Epithelial cell of proximal tubule (primary cell): ENCODE results near the gene MRPL52. TPM values are rescaled to one million over a fixed set of nuclear protein-coding genes. Genes with fewer than 3 reads are reported as not detected.
"Not testable (repeated sequence)": the region's sequence is repeated elsewhere in the genome, so short reads cannot be mapped to it uniquely, and the experiment has no call there.

Source experiments
- DNase-seq: peaks from one replicate; pipeline ENCODE4 v3.0.0-alpha.2; 2011; ENCODE audit warnings: low read depth
- H3K4me3 ChIP-seq: 2 replicates; pipeline ENCODE4 v1.5.1; 2011; ENCODE audit warnings: low read depth, mild to moderate bottlenecking, low read length
- CTCF ChIP-seq: conservative IDR thresholded peaks from 2 replicates; pipeline ENCODE4 v1.5.1; 2012; ENCODE audit warnings: low read depth, mild to moderate bottlenecking, low read length
- total RNA-seq: library from RNA; depleted of rRNA; stranded (reverse); fragments of >200 nt; gene quantifications from 2 replicates; pipeline ENCODE4 v1.2.3, GENCODE V29; 2015

Gene MRPL52
- total RNA-seq, 1 donor from 2014 or later, result 224 TPM

GRCh38 chr14:22820731-22821130 is 9.0 kb upstream of the MRPL52 start:
- no peak overlapping the region for H3K4me3 ChIP-seq
- TF ChIP-seq CTCF, result no peak
- DNase-seq, result no peak

GRCh38 chr14:22821193-22822015 is 8.3 kb upstream of the MRPL52 start:
- DNase-seq, result no peak
- no peak for TF ChIP-seq CTCF
- H3K4me3 ChIP-seq, result peak overlapping the region; percentile 22

- DNase-seq, result no peak
- peak overlapping the region; percentile 33 for H3K4me3 ChIP-seq
- no peak for TF ChIP-seq CTCF
Measured at GRCh38 chr14:22822016-22822570, 7.6 kb upstream of the MRPL52 start.

- peak overlapping the region; percentile 33 for H3K4me3 ChIP-seq
- TF ChIP-seq CTCF, result peak; percentile 83
- DNase-seq, result no peak
Measured at GRCh38 chr14:22822571-22823098, 7.1 kb upstream of the MRPL52 start.

- DNase-seq, result peak; percentile 77
- TF ChIP-seq CTCF, result no peak
- H3K4me3 ChIP-seq, result peak overlapping the region; percentile 31
Measured at GRCh38 chr14:22824711-22825359, 4.9 kb upstream of the MRPL52 start.

GRCh38 chr14:22829076-22829660 is 519 bp upstream of the MRPL52 start:
- DNase-seq, result not testable (repeated sequence)
- H3K4me3 ChIP-seq, result peak overlapping the region; percentile 84

- H3K4me3 ChIP-seq, result peak overlapping the region; percentile 84
- DNase-seq, result no peak
- no peak for TF ChIP-seq CTCF
Measured at GRCh38 chr14:22830443-22831010, 840 bp downstream of the MRPL52 start.
